CD4-positive, alpha-beta T cell (primary cell): Measurements from ENCODE around the gene RANBP10. TPM values are rescaled to one million over a fixed set of nuclear protein-coding genes. Genes with fewer than 3 reads are reported as not detected.

Experiments
- ATAC-seq: fragments of 200-7000 bp; cut with Tn5 transposase; one replicate; pipeline ENCODE4 v1.10.0; 2022; ENCODE audit warnings: mild to moderate bottlenecking; ENCODE audit not compliant: poor library complexity
- CTCF ChIA-PET: fragments of 350-600 bp; sonication (Branson Sonifier 250); formaldehyde crosslinking; loops from one replicate; lab custom pipeline; 2021; ENCODE audit warnings: antibody characterized with exemption, inconsistent platforms; lab: Charles Lee
- POLR2A ChIA-PET: fragments of 350-600 bp; sonication (Branson Sonifier 250); formaldehyde crosslinking; loops from one replicate; lab custom pipeline; 2021; ENCODE audit warnings: antibody characterized with exemption, inconsistent platforms; lab: Charles Lee
- DNase-seq, 14 experiments: peaks; one replicate each; pipeline ENCODE4 v3.0.0-alpha.2; 2013 to 2020; ENCODE audit warnings: mixed read lengths in 2 of 14
- H3K27ac ChIP-seq, 2 donors: one replicate each; pipeline versions ENCODE4 v1.5.1 to v1.7.0; 2013; ENCODE audit warnings: low read length in 2 of 2, low read depth in 1 of 2, mild to moderate bottlenecking in 1 of 2
- H3K27me3 ChIP-seq, 2 experiments: 1 replicate in 1 of 2; 2 replicates in 1 of 2; pipeline versions ENCODE4 v1.6.1 to v1.7.0; 2013; ENCODE audit warnings: low read length in 2 of 2, control low read depth in 1 of 2, mild to moderate bottlenecking in 1 of 2, moderate library complexity in 1 of 2; ENCODE audit not compliant: insufficient read depth in 2 of 2, control insufficient read depth in 1 of 2
- H3K36me3 ChIP-seq: one replicate; pipeline ENCODE4 v1.6.1; 2013; ENCODE audit warnings: low read length, control low read depth; ENCODE audit not compliant: insufficient read depth
- H3K4me1 ChIP-seq: one replicate; pipeline ENCODE4 v1.6.1; 2013; ENCODE audit warnings: low read length, control low read depth; ENCODE audit not compliant: insufficient read depth
- H3K4me3 ChIP-seq: one replicate; pipeline ENCODE4 v1.5.1; 2013; ENCODE audit warnings: mild to moderate bottlenecking, low read length, moderate library complexity
- H3K9me3 ChIP-seq, 2 experiments: 1 replicate in 1 of 2; 2 replicates in 1 of 2; pipeline versions ENCODE4 v1.6.1 to v1.7.0; 2013; ENCODE audit warnings: low read length in 2 of 2, mild to moderate bottlenecking in 2 of 2, control low read depth in 1 of 2, moderate library complexity in 1 of 2; ENCODE audit not compliant: control insufficient read depth in 1 of 2, insufficient read depth in 1 of 2
- H3K27ac Mint-ChIP-seq: one replicate; pipeline ENCODE4 v1.8.0; 2020; ENCODE audit warnings: mixed read lengths
- H3K27me3 Mint-ChIP-seq: one replicate; pipeline ENCODE4 v1.8.0; 2021; ENCODE audit warnings: mixed read lengths
- H3K36me3 Mint-ChIP-seq: one replicate; pipeline ENCODE4 v1.8.0; 2021; ENCODE audit warnings: low read depth, mixed read lengths
- H3K4me1 Mint-ChIP-seq: one replicate; pipeline ENCODE4 v1.8.0; 2021; ENCODE audit warnings: low read depth, mixed read lengths
- H3K4me3 Mint-ChIP-seq: one replicate; pipeline ENCODE4 v1.8.0; 2020; ENCODE audit warnings: mild to moderate bottlenecking, mixed read lengths
- H3K9me3 Mint-ChIP-seq: one replicate; pipeline ENCODE4 v1.8.0; 2020; ENCODE audit warnings: mixed read lengths
- CTCF ChIP-seq: fragments of 200-600 bp; IDR thresholded peaks from one replicate; pipeline ENCODE4 v1.8.0; 2022; ENCODE audit warnings: antibody characterized with exemption, mild to moderate bottlenecking
- intact Hi-C, 2 experiments: fragments of 100-400 bp; cut with DNase I in 1 of 2; cut with micrococcal nuclease in 1 of 2; formaldehyde crosslinking; loops; one replicate each; pipeline versions ENCODE4 v1.15.1 to v1.9.0; 2023 to 2025; cut with DNase I, micrococcal nuclease
- total RNA-seq, 174 experiments: library from RNA in 2 of 174; stranded (reverse) in 2 of 174; gene quantifications; one replicate each; pipeline ENCODE4 v1.2.3 and lab custom pipeline; 2021 to 2026

Gene RANBP10
- total RNA-seq, 2 experiments from 2014 or later, result 12.0 to 13.6 TPM

- Mint-ChIP-seq H3K27ac (peak overlapping the region; percentile 95), H3K4me3 (peak overlapping the region; percentile 98), H3K4me1 (peaks cover 55% of the 10 kb centered on the region), H3K9me3 (no peaks in the 10 kb centered on the region), H3K36me3 (peaks cover 30% of the 10 kb centered on the region), H3K27me3 (no peaks in the 10 kb centered on the region)
- Histone ChIP-seq H3K36me3 (peaks cover 12% of the 10 kb centered on the region), H3K9me3 (no peaks in the 10 kb centered on the region), H3K4me1 (peaks cover 71% of the 10 kb centered on the region), H3K27ac (peak overlapping the region; percentile 65 to 79), H3K4me3 (no peak overlapping the region), H3K27me3 (no peaks in the 10 kb centered on the region)
- POLR2A ChIA-PET, result interaction anchor here (0.6 to 2.6 kb wide), 6 partner anchors 11 to 464 kb away, joined by 3 to 18 read pairs (median 7); partner anchors contain the start of genes PSMB10, RANBP10 and TSNAXIP1
- CTCF ChIA-PET, result interaction anchor here (1.2 to 4.9 kb wide), 3 partner anchors 11 to 39 kb away, joined by 4 to 41 read pairs (median 5); no protein-coding TSS in a partner anchor
- no peak for DNase-seq
- ATAC-seq, result no peak
- TF ChIP-seq CTCF, result no peak
- intact Hi-C loops, result loop anchor here (5.0 to 10.0 kb wide), 2 partner anchors 48 to 620 kb away; partner anchors contain the start of genes PSKH1 (in 1 of the 2) and TMEM208 (in 1 of the 2)
Observed at GRCh38 chr16:67844497-67844896, 38.1 kb upstream of the RANBP10 start.

GRCh38 chr16:67843343-67843765 lies 37.0 kb upstream of the RANBP10 start:
- Mint-ChIP-seq H3K36me3 (peaks cover 30% of the 10 kb centered on the region), H3K27ac (peak overlapping the region; percentile 95), H3K4me3 (peak overlapping the region; percentile 98), H3K9me3 (no peaks in the 10 kb centered on the region), H3K27me3 (no peaks in the 10 kb centered on the region), H3K4me1 (peaks cover 51% of the 10 kb centered on the region)
- H3K4me3 ChIP-seq, result peak overlapping the region; percentile 80
- ChIA-PET POLR2A (interaction anchor here (0.7 to 2.6 kb wide), 10 partner anchors 9 to 242 kb away, joined by 3 to 18 read pairs (median 7); partner anchors contain the start of genes EDC4, NFATC3, PSMB10 and RANBP10), CTCF (interaction anchor here (0.8 to 4.9 kb wide), 6 partner anchors 10 to 40 kb away, joined by 3 to 41 read pairs (median 4); partner anchors contain the start of gene EDC4)
- H3K4me1 ChIP-seq, result peaks cover 64% of the 10 kb centered on the region
- no peaks in the 10 kb centered on the region for H3K9me3 ChIP-seq
- peaks cover 9% of the 10 kb centered on the region for H3K36me3 ChIP-seq
- peak; percentile 1 for TF ChIP-seq CTCF
- H3K27me3 ChIP-seq, result no peaks in the 10 kb centered on the region
- peak overlapping the region; percentile 65 to 79 for H3K27ac ChIP-seq
- DNase-seq, result no peak
- intact Hi-C loops, result loop anchor here (5.0 to 10.0 kb wide), 2 partner anchors 49 to 619 kb away; partner anchors contain the start of genes PSKH1 (in 1 of the 2) and TMEM208 (in 1 of the 2)
- no peak for ATAC-seq

GRCh38 chr16:67842509-67843342 lies 36.4 kb upstream of the RANBP10 start:
- peak; percentile 41 to 90 (median 63) for DNase-seq
- CTCF ChIA-PET, result interaction anchor here (0.8 to 4.9 kb wide), 6 partner anchors 9 to 41 kb away, joined by 3 to 41 read pairs (median 4); partner anchors contain the start of gene EDC4

More at GRCh38 chr16:67842509-67843342, 36.4 kb upstream of the RANBP10 start:
- Mint-ChIP-seq H3K4me1 (peaks cover 46% of the 10 kb centered on the region), H3K9me3 (no peaks in the 10 kb centered on the region), H3K27ac (peak overlapping the region; percentile 95), H3K27me3 (no peaks in the 10 kb centered on the region), H3K4me3 (peak overlapping the region; percentile 98), H3K36me3 (peaks cover 28% of the 10 kb centered on the region)
- peak; percentile 29 for TF ChIP-seq CTCF
- Histone ChIP-seq H3K9me3 (no peaks in the 10 kb centered on the region), H3K27ac (peak overlapping the region; percentile 65 to 79), H3K4me3 (peak overlapping the region; percentile 80), H3K36me3 (peaks cover 9% of the 10 kb centered on the region), H3K27me3 (no peaks in the 10 kb centered on the region), H3K4me1 (peaks cover 57% of the 10 kb centered on the region)
- ATAC-seq, result peak; percentile 26
- intact Hi-C loops, result loop anchor here (1.0 to 10.0 kb wide), 3 partner anchors 50 to 618 kb away; partner anchors contain the start of genes PSKH1 (in 1 of the 2), PSMB10 (in 1 of the 2) and TMEM208 (in 1 of the 2)
- POLR2A ChIA-PET, result interaction anchor here (0.7 to 2.6 kb wide), 10 partner anchors 9 to 242 kb away, joined by 3 to 18 read pairs (median 7); partner anchors contain the start of genes EDC4, NFATC3, PSMB10 and RANBP10
